ENCODE measurements around the gene MAFF. TPM values are rescaled to one million over a fixed set of nuclear protein-coding genes. Genes with fewer than 3 reads are reported as not detected.

The MAFF gene
- total RNA-seq, 1 experiment from 2014 or later = 4.6 TPM

GRCh38 chr22:38173641-38173906, 28.2 kb upstream of the MAFF start (continued):
- TF ChIP-seq, protein P1, sequence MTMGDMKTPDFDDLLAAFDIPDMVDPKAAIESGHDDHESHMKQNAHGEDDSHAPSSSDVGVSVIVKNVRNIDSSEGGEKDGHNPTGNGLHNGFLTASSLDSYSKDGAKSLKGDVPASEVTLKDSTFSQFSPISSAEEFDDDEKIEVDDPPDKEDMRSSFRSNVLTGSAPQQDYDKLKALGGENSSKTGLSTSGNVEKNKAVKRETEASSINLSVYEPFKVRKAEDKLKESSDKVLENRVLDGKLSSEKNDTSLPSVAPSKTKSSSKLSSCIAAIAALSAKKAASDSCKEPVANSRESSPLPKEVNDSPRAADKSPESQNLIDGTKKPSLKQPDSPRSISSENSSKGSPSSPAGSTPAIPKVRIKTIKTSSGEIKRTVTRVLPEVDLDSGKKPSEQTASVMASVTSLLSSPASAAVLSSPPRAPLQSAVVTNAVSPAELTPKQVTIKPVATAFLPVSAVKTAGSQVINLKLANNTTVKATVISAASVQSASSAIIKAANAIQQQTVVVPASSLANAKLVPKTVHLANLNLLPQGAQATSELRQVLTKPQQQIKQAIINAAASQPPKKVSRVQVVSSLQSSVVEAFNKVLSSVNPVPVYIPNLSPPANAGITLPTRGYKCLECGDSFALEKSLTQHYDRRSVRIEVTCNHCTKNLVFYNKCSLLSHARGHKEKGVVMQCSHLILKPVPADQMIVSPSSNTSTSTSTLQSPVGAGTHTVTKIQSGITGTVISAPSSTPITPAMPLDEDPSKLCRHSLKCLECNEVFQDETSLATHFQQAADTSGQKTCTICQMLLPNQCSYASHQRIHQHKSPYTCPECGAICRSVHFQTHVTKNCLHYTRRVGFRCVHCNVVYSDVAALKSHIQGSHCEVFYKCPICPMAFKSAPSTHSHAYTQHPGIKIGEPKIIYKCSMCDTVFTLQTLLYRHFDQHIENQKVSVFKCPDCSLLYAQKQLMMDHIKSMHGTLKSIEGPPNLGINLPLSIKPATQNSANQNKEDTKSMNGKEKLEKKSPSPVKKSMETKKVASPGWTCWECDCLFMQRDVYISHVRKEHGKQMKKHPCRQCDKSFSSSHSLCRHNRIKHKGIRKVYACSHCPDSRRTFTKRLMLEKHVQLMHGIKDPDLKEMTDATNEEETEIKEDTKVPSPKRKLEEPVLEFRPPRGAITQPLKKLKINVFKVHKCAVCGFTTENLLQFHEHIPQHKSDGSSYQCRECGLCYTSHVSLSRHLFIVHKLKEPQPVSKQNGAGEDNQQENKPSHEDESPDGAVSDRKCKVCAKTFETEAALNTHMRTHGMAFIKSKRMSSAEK (CRISPR knock-in tag; IDR thresholded peaks at IDR 0.05; ENCODE audit: borderline replicate concordance) = no peak
- TF ChIP-seq, protein P2, sequence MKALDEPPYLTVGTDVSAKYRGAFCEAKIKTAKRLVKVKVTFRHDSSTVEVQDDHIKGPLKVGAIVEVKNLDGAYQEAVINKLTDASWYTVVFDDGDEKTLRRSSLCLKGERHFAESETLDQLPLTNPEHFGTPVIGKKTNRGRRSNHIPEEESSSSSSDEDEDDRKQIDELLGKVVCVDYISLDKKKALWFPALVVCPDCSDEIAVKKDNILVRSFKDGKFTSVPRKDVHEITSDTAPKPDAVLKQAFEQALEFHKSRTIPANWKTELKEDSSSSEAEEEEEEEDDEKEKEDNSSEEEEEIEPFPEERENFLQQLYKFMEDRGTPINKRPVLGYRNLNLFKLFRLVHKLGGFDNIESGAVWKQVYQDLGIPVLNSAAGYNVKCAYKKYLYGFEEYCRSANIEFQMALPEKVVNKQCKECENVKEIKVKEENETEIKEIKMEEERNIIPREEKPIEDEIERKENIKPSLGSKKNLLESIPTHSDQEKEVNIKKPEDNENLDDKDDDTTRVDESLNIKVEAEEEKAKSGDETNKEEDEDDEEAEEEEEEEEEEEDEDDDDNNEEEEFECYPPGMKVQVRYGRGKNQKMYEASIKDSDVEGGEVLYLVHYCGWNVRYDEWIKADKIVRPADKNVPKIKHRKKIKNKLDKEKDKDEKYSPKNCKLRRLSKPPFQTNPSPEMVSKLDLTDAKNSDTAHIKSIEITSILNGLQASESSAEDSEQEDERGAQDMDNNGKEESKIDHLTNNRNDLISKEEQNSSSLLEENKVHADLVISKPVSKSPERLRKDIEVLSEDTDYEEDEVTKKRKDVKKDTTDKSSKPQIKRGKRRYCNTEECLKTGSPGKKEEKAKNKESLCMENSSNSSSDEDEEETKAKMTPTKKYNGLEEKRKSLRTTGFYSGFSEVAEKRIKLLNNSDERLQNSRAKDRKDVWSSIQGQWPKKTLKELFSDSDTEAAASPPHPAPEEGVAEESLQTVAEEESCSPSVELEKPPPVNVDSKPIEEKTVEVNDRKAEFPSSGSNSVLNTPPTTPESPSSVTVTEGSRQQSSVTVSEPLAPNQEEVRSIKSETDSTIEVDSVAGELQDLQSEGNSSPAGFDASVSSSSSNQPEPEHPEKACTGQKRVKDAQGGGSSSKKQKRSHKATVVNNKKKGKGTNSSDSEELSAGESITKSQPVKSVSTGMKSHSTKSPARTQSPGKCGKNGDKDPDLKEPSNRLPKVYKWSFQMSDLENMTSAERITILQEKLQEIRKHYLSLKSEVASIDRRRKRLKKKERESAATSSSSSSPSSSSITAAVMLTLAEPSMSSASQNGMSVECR (CRISPR knock-in tag; IDR thresholded peaks at IDR 0.05; ENCODE audit: borderline replicate concordance) = no peak
- TF ChIP-seq ZNF232 (CRISPR knock-in tag; IDR thresholded peaks at IDR 0.05) (no peak), GRHL2 (CRISPR knock-in tag; IDR thresholded peaks at IDR 0.05; ENCODE audit: insufficient replicate concordance, severe bottlenecking) (no peak), TP53 (CRISPR knock-in tag; IDR thresholded peaks at IDR 0.05) (no peak)
- TF ChIP-seq, protein P3, sequence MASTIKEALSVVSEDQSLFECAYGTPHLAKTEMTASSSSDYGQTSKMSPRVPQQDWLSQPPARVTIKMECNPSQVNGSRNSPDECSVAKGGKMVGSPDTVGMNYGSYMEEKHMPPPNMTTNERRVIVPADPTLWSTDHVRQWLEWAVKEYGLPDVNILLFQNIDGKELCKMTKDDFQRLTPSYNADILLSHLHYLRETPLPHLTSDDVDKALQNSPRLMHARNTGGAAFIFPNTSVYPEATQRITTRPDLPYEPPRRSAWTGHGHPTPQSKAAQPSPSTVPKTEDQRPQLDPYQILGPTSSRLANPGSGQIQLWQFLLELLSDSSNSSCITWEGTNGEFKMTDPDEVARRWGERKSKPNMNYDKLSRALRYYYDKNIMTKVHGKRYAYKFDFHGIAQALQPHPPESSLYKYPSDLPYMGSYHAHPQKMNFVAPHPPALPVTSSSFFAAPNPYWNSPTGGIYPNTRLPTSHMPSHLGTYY (CRISPR knock-in tag; IDR thresholded peaks at IDR 0.05) = no peak

GRCh38 chr22:38174626-38175025, 27.2 kb upstream of the MAFF start:
- ATAC-seq (no peak), DNase-seq (ENCODE audit: low spot score) (no peak)
- H3K9me3 Mint-ChIP-seq = no peaks in the 10 kb centered on the region
- 0 out of 2 replicates have a peak overlapping the region, but pooled peaks have one; percentile 50 for H3K27ac Mint-ChIP-seq
- no peaks in the 10 kb centered on the region for H3K36me3 Mint-ChIP-seq
- CTCF ChIA-PET = interaction anchor here (1.6 to 5.3 kb wide), 3 partner anchors 60 to 77 kb away, joined by 5 to 23 read pairs (median 6); no protein-coding TSS in a partner anchor
- peaks cover 14% of the 10 kb centered on the region for H3K4me1 Mint-ChIP-seq
- H3K4me3 Mint-ChIP-seq = no peak overlapping the region
- POLR2A ChIA-PET = no interaction called here
- no peaks in the 10 kb centered on the region for H3K27me3 Mint-ChIP-seq (ENCODE audit: low read depth)
- no peak for TF ChIP-seq NFE2L1 (CRISPR knock-in tag; IDR thresholded peaks at IDR 0.05)
- TF ChIP-seq, protein P4, sequence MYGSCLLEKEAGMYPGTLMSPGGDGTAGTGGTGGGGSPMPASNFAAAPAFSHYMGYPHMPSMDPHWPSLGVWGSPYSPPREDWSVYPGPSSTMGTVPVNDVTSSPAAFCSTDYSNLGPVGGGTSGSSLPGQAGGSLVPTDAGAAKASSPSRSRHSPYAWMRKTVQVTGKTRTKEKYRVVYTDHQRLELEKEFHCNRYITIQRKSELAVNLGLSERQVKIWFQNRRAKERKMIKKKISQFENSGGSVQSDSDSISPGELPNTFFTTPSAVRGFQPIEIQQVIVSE (CRISPR knock-in tag; IDR thresholded peaks at IDR 0.05; ENCODE audit: borderline replicate concordance) = no peak
- no peak for TF ChIP-seq CREB1 (CRISPR knock-in tag; IDR thresholded peaks at IDR 0.05)
- TF ChIP-seq, protein P5, sequence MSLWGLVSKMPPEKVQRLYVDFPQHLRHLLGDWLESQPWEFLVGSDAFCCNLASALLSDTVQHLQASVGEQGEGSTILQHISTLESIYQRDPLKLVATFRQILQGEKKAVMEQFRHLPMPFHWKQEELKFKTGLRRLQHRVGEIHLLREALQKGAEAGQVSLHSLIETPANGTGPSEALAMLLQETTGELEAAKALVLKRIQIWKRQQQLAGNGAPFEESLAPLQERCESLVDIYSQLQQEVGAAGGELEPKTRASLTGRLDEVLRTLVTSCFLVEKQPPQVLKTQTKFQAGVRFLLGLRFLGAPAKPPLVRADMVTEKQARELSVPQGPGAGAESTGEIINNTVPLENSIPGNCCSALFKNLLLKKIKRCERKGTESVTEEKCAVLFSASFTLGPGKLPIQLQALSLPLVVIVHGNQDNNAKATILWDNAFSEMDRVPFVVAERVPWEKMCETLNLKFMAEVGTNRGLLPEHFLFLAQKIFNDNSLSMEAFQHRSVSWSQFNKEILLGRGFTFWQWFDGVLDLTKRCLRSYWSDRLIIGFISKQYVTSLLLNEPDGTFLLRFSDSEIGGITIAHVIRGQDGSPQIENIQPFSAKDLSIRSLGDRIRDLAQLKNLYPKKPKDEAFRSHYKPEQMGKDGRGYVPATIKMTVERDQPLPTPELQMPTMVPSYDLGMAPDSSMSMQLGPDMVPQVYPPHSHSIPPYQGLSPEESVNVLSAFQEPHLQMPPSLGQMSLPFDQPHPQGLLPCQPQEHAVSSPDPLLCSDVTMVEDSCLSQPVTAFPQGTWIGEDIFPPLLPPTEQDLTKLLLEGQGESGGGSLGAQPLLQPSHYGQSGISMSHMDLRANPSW (CRISPR knock-in tag; conservative IDR thresholded peaks at IDR 0.05; ENCODE audit: low read depth) = no peak
- TF ChIP-seq ZNF396 (CRISPR knock-in tag; IDR thresholded peaks at IDR 0.05; ENCODE audit: borderline replicate concordance) = no peak
- TF ChIP-seq, protein P1 (CRISPR knock-in tag; IDR thresholded peaks at IDR 0.05; ENCODE audit: borderline replicate concordance) = no peak
- TF ChIP-seq HMGA2 (CRISPR knock-in tag; IDR thresholded peaks at IDR 0.05) = no peak
- TF ChIP-seq, protein P6, sequence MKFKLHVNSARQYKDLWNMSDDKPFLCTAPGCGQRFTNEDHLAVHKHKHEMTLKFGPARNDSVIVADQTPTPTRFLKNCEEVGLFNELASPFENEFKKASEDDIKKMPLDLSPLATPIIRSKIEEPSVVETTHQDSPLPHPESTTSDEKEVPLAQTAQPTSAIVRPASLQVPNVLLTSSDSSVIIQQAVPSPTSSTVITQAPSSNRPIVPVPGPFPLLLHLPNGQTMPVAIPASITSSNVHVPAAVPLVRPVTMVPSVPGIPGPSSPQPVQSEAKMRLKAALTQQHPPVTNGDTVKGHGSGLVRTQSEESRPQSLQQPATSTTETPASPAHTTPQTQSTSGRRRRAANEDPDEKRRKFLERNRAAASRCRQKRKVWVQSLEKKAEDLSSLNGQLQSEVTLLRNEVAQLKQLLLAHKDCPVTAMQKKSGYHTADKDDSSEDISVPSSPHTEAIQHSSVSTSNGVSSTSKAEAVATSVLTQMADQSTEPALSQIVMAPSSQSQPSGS (CRISPR knock-in tag; IDR thresholded peaks at IDR 0.05; ENCODE audit: borderline replicate concordance, low read depth) = no peak
- TF ChIP-seq, protein P7, sequence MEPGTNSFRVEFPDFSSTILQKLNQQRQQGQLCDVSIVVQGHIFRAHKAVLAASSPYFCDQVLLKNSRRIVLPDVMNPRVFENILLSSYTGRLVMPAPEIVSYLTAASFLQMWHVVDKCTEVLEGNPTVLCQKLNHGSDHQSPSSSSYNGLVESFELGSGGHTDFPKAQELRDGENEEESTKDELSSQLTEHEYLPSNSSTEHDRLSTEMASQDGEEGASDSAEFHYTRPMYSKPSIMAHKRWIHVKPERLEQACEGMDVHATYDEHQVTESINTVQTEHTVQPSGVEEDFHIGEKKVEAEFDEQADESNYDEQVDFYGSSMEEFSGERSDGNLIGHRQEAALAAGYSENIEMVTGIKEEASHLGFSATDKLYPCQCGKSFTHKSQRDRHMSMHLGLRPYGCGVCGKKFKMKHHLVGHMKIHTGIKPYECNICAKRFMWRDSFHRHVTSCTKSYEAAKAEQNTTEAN (CRISPR knock-in tag; IDR thresholded peaks at IDR 0.05) = no peak
